ENCODE measurements around the gene PIP5K1A.
"Not testable (repeated sequence)": the region's sequence is repeated elsewhere in the genome, so short reads cannot be mapped to it uniquely, and the experiment has no call there.

Gene PIP5K1A

GRCh38 chr1:151198254-151199127 is at the start of gene PIP5K1A:
Gene PIP5K1A (plus strand): TSS chr1:151198552. CDS start chr1:151198997, 445 bp downstream.
- DNase-seq (ENCODE audit: low read depth, low spot score), result peak; percentile 98

DNA sequence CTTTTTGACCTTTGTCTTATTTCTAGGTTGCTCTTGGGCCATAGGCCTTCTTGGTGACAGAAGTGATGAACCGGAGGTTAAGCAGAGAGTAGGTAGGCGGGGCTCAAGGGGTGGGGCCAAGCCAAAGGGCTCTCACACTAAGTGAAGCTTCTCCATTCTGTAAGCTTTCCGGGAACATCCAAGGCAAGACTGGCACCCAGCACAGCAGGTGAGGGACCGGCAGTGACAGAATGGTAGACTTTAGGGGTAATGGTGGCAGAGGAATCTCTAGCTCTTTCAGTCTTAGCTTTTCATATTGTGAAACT is 41.9 kb upstream of the PIP5K1A start, which contains the start of gene TNFAIP8L2:
Gene TNFAIP8L2 (plus strand): TSS at position 135 of the 305 bp plus-strand sequence. CDS start 2,049 bp downstream, outside the sequence.
- no peak for DNase-seq (ENCODE audit: low read depth, low spot score)

DNA sequence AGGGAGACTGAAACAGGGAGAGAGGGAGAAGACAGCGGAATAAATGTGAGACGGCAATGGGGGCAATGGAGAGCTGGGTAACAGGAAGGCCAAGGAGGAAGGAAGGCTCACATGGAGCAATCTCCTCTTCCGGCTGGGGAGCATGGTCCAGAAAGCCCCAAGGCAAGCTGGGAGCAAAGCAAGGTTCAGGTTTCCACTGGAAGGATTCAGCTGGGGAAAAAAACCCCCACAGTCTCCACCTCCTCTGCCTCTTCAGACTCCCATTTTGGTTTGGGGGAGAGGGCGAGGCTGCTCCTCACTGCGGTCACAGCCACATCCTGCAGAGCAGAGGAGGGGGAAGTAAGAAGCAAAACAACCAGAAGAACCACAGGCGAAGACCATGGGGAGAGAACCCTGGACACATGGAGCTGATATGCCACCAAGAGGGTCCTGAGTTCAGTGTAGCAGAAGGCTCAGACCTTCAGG is 41.3 kb upstream of the PIP5K1A start:
- DNase-seq (ENCODE audit: low read depth, low spot score), result no peak

- DNase-seq (ENCODE audit: low read depth, low spot score), result no peak
These were observed 40.0 kb upstream of the PIP5K1A start for GRCh38 chr1:151158326-151158725.

- DNase-seq (ENCODE audit: low read depth, low spot score), result peak; percentile 12
These were observed 39.6 kb upstream of the PIP5K1A start for GRCh38 chr1:151158751-151159251.

GRCh38 chr1:151159373-151159772 is 39.0 kb upstream of the PIP5K1A start:
- DNase-seq (ENCODE audit: low read depth, low spot score), result no peak

DNA sequence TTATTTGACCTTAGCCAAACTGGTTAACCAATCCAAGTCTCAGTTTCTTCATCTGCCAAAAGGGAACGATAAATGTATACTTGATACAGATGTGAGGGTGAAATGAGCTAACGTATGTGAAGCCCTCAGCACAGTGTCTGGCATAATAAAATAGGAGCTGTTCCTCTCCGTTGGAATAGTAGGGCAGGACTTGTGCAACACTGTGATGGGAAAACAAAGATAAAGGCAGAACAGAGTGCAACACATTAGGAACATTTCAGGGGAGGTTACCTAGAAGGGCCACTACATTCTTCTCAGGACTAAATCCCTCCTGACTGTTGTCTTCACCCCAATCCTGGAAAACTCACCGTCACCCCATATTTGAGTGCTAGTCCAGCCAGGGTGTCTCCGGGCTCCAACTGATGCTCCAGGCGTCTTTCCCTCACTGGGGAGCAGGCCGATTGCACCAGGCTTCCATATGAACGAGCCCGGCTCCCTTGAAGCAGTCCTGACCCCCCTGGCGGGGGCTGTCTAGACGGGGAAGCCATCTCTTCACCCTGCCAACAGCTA is 33.5 kb upstream of the PIP5K1A start:
- no peak for DNase-seq (ENCODE audit: low read depth, low spot score)

GRCh38 chr1:151165281-151165737 is 33.0 kb upstream of the PIP5K1A start:
- DNase-seq (ENCODE audit: low read depth, low spot score), result no peak

GRCh38 chr1:151165738-151166504 is 32.4 kb upstream of the PIP5K1A start, which contains the start of the genes LYSMD1 and SCNM1:
Gene LYSMD1 (minus strand): TSS chr1:151165902. CDS start chr1:151165258, 644 bp downstream.
Gene SCNM1 (plus strand): TSS chr1:151166144. CDS start chr1:151166153, 9 bp downstream.
- peak; percentile 98 for DNase-seq (ENCODE audit: low read depth, low spot score)

GRCh38 chr1:151166505-151166956 is 31.8 kb upstream of the PIP5K1A start:
- peak; percentile 77 for DNase-seq (ENCODE audit: low read depth, low spot score)

DNA sequence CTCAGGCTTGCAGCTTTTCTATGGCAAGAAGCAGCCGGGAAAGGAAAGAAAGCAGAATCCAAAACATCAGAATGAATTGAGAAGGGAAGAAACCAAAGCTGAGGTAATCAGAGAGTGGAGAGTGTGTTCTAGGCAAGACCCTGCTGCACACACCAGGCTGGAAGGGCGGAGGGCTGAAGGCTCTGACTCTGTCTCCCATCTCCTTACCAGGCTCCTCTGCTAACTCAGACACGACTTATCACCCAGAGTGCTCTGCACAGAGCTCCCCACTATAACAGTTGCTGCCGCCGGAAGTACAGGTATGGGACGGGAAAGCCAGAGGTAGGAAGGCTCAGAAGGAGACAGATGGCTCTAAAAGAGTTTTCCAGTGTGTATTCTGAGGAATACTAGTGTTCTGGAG is 31.2 kb upstream of the PIP5K1A start:
- DNase-seq (ENCODE audit: low read depth, low spot score), result no peak

GRCh38 chr1:151171190-151171589 is 27.2 kb upstream of the PIP5K1A start:
- DNase-seq (ENCODE audit: low read depth, low spot score), result no peak

GRCh38 chr1:151175041-151175741 is 23.2 kb upstream of the PIP5K1A start:
- DNase-seq (ENCODE audit: low read depth, low spot score), result no peak

DNA sequence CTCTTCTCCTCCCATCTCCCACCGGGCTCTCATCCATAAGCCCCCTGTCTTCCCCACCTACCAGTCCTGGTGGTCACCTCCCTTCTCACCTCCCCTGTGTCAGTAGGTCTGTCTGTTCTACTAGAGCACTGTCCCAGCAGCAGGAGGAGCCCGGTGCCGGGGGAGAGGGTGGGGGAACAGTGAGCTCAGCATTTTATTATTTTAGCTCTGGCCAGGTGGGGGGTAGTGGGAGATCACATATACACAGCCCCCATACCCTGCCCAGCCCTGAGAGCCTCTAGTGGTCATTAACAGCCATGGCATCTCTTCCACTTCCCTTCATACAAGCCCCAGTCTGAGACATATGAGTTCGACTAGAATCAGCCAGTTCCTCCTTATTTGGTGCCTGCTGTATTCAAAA is 22.5 kb upstream of the PIP5K1A start, which contains the start of gene TMOD4:
Gene TMOD4 (minus strand): TSS at position 119 of the 400 bp plus-strand sequence. CDS start 1,106 bp downstream, outside the sequence.
- DNase-seq (ENCODE audit: low read depth, low spot score), result peak; percentile 26

DNA sequence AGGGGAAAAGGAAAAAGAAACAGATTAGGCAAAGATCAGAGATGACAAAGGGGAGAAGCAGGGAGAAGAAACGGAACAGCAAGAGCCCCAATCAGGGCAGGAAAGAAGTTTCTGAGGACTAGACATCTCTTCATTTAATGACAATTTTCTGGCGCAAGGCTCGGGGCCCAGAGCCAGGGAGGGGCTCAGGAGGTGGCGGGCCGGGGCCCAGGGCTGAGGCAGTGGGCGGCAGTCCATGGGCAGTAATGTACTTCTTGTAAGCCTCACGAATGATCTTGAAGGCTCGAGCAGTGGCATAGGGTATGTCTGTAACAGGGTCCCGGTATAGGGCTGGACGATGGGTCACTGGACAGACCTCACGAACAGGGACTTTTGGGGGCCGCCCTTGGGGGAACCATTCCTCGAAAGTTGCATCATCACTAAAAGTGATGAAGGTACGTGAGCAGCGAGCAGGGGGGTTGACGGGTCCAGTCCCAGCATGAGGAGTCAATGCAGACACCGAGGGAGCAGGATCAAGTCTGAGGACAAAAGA is 21.8 kb upstream of the PIP5K1A start:
- no peak for DNase-seq (ENCODE audit: low read depth, low spot score)

DNA sequence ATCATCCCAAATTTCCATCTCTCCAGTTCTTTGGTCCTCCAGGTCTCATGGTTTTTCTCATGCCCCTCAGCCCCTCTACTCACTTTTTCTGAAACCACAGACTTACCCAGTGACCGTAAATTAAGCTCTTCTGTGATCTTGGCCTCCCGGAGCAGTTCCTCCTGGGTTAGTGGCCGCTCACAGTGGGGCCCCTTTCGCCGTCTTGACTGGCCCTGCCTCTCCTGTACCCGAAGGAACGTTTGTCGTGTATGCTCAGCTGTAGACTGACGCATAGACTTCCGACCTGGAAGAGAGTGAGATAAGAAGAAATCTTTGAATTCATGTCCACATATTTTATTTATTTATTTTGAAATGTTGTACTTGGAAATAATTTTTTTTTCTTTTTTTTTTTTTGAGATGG is 14.1 kb upstream of the PIP5K1A start:
- no peak for DNase-seq (ENCODE audit: low read depth, low spot score)

- no peak for DNase-seq (ENCODE audit: low read depth, low spot score)
These were observed 11.1 kb upstream of the PIP5K1A start for GRCh38 chr1:151187205-151187604.

DNA sequence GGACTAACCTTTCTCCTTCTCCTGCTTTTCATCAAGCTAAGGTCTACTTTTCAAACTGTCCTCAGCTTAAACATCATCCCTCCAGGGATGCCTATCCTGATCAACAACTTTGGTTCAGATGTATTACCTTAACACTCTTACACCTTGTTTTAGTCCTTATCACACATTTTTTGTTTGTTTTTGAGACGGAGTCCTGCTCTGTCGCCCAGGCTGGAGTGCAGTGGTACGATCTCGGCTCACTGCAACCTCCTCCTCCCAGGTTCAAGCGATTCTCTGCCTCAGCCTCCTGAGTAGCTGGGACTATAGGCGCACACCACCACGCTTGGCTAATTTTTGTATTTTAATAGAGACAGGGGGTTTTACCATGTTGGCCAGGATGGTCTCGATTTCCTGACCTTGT is 9.7 kb upstream of the PIP5K1A start:
- not testable (repeated sequence) for DNase-seq (ENCODE audit: low read depth, low spot score)

DNA sequence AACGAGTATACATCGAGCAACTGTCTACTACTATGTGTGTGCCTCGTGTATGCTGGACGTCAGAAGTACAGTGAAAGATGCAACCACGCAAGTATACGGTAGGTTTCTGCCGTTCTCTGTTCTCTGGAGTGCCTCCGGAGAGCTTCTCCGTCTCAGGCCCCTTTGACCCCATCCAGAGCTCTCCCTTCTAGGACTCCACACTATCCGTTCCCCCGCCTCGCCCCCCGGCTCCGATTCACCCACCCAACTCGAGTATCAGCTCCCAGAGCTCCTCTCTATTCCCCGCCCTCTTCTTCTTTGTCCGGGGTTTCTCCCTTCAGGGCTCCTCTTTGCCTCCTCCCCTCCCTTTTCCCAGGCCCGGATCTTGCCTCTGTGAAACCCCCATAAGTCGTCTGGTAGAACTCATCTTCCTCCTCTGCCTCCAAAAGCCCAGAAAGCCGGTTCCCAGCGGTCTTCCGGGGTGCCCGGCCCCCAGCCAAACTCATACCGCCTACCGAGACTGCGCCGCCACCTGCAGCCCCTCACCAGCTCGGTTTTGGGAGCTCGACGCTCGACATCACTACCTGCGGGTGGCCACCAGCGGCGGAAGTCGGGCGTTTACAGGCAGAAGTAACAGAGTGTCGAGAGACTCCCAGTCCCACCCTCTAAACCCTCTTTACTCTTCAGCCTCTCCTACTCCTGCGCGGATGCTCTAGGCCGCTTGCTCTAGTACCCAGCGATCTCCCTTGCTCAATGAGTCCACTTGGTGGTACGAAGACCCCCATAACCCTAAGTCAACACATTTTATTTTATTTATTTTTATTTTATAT is 8.5 kb upstream of the PIP5K1A start, which contains the start of gene VPS72:
Gene VPS72 (minus strand): TSS at position 561 of the 809 bp plus-strand sequence. CDS start 76 bp downstream, at position 485.
- peak; percentile 95 for DNase-seq (ENCODE audit: low read depth, low spot score)

DNA sequence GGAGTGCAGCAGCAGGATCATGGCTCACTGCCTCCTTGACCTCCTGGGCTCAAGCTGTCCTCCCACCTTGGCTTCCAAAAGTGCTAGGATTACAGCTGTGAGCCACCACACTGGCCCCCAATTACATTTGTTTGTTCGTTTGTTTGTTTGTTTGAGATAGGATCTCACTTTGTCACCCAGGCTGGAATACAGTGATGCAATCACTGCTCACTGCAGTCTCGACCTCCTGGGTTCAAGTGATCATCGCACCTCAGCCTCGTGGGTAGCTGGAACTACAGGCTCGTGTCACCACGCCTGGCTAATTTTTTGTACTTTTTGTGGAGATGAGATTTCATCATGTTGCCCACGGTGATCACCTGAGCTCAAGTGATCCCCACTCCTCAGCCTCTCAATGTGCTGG is 6.3 kb upstream of the PIP5K1A start:
- DNase-seq (ENCODE audit: low read depth, low spot score), result no peak

Data from ELF-1 (cell line).